Measurements from ENCODE around the gene PLCL1.

Gene PLCL1

DNA sequence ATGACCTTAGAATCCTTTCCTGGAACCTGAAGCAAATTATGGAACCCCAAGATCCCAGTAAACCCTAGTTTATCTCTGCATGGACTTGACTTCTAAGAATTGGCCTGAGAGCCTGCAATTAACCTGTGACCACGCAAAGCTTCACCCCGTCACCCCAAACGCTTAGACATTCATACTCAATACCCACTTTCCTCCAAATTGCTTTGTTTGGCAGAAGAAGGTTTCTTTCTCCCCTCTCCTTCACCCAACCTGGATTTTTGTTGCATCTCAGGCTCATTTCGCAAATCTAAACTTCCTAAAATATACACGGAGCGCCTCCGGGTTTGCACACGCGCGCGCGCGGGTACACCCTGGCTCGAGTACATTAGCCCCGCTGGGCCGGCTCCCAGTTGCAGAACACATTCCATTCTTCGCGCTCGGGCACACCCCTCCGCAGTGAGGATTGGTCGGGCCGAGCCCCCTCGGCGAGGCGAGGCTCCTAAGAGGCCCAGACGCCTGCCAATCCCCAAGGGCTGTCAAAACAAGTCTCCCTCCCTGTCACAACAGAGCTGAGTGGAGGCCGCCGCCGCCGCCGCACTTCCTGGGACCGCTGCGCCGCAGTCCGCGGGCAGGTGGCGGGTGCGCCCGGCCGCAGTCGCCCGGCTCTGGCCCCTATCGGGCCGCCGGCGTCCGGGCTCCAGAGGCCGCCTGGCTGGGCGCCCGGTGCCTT is at the start of gene PLCL1:
PLCL1 (plus strand) TSS at position 545 of the 709 bp plus-strand sequence.
- DNase-seq = peak; percentile 88

DNA sequence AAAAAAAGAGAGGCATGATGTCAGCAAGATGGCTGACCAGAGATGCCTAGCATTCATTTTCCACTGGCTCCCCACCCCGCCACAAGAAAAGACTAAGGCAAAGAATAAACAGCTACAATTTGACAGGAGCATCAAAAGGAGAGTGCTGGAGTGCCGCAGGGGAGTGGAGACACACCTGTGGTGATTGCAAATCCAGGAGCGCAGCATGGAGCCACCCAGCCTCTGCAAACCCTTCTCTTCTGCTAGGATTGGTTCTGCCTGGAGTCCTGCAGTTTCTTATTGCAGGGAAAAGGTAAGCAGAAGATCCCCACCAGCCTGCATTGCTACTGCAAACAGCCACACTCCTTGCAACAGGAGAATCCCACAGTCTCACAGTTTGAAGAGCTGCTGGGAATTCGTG is 45.4 kb upstream of the PLCL1 start:
- no peak for DNase-seq

DNA sequence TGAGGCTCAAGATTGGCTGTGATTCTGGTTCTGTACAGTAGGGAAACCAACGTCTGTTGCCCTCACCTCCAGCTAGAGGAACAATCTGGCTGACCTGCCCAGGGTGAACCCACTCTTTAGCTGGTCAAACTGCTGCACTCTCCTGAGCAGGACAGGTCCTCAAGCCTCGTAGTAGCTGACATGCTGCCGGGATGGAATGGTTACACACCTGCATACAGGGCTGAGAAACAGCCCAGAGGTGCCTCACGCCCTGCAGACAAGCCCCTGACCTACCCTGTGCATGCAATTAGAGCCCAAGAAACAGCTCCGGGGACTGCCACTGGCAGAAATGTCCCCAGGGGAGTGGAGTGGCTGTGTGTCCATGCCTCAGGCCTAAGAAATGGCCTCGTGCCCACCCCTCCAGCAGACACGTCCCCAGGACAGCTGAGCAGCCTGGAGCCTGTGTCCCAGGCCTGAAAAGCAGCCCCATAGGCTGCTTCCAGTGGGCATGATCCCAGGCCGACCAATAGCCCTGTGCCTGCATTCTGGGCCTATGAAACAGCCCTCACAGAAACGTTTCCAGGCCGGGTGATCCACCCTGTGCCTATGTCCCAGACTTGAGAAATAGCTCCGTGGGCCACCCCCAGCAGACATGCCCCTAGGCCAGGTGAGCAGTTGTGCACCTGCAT is 44.6 kb upstream of the PLCL1 start:
- no peak for DNase-seq

DNA sequence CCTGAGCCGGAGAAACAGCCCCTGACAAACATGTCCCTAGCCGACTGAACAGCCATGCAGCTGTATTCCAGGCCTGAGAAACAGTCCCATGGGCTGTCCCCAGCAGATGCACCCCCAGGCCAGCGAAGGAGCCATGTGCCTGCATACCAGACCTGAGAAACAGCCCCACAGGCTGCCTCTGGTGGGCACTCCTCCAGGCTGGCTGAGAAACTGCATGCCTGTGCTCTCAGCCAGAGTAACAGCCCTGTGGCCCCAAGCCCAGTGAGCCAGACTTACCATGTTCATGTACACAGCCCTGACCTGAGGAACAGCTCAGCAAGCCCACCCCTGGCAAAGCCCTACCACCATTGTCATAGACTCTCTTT is 44.1 kb upstream of the PLCL1 start:
- DNase-seq = no peak

DNA sequence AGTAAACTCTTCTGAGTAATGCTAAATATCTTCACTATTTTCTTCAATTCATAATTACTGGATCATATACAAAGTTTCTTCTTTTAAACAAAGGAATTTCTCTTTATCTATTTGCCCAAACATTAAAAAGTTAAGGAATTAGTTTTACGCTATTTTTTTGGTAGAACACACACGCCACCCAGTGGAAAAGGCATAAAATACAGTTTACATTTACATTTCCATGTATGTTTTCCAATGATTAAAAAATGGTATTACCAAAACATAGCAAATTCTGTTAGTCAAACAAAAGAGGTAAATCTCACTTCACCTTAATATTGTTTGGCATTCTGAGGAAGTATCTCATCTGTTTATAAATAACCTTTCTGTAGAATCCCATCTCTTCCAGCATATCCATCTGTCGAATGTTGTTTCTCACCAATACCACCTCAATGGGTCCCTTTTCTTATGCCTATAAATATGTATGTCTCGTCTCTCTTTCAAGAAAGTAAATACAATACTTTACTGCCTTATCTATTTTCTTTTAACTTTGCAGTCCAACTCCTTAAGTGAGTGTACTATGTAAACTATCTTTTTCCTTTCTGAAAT is 26.5 kb upstream of the PLCL1 start:
- DNase-seq = no peak

DNA sequence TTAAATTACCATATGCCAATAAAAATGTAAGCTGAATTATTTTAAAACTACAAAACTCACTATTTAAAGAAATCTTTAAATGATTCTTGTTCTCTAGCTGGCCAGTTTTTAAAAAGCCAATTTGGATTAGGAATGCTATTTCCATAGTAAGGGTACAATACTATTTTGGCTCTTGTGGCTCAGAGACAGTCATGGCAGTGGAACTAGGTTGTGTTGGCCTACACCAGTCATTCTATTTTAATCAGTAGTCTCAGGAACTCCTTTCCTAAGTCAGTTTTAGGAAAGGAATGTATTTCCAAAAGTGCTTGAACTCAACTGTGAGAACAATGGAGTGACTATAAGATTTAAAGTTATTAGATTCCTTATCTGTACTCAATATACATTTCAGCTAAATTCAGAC is 25.1 kb upstream of the PLCL1 start:
- DNase-seq = no peak

DNA sequence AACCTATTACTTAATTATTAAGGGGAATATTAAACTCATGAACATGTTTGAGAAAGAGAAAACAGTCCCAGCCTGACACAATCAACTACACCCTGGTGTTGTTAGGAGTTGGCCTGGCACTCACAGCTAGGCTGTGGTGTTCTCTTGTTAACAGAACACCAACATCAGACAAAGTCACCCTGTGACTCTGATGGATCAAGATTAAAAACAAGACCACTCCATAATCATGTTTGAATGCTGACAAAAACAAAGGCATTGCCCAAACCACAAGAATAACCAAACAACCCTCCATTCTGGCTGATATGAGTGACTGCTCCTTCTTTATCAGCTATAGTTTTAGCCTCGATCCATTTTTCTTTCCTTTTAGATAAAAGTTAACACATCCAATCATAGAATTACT is 22.3 kb upstream of the PLCL1 start:
- no peak for DNase-seq

DNA sequence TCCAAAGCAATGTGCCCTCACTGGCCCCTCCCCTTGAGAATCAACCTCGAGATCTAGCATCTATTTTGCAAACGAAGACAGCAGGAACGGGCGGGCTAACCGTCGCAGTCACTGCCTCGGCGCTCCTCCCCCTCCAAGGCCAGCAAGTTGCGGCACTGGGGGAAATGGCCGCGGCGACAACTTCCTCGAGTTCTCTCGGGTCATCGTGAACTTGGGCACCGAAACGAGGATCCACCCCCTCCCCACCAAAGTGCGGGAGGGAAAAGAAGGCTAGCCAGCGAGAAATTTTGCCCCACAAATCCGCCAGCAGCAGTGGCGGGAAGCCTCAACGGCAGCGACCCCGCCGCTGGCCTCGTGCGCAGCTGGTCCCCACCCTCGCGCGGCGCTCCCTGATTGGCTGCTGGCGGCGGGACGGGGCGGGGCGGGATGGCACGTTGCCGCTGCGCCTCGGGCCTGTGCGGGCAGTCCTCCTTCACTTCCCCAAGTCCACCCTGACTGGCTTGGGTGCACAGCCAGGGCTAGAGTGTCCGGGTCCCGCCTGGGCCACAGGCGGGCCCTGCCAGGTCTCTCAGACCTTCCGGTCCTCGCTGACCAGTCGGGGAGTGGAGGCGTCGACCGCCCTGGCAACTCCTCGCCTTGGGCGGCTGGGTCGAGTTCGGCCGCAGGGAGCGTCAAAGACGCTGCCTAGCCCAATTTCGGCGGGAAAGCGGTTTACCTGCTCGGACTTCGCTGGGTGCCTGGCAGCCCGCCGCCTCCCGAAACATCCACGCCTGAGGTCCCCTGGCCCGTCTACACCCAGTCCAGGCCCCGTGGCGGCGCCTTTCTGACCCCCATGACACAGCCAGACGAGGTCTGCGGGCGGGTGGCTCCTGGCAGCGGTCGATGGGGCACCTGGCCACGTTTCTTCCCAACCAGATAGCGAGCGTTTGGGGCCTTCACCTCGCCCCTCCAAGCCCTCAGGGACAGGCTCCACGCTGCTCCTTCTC is 19.1 kb upstream of the PLCL1 start, which contains the start of gene BOLL:
BOLL (minus strand) TSS at position 364 of the 986 bp plus-strand sequence. CDS start 3,469 bp downstream, outside the sequence.
- no peak for DNase-seq

DNA sequence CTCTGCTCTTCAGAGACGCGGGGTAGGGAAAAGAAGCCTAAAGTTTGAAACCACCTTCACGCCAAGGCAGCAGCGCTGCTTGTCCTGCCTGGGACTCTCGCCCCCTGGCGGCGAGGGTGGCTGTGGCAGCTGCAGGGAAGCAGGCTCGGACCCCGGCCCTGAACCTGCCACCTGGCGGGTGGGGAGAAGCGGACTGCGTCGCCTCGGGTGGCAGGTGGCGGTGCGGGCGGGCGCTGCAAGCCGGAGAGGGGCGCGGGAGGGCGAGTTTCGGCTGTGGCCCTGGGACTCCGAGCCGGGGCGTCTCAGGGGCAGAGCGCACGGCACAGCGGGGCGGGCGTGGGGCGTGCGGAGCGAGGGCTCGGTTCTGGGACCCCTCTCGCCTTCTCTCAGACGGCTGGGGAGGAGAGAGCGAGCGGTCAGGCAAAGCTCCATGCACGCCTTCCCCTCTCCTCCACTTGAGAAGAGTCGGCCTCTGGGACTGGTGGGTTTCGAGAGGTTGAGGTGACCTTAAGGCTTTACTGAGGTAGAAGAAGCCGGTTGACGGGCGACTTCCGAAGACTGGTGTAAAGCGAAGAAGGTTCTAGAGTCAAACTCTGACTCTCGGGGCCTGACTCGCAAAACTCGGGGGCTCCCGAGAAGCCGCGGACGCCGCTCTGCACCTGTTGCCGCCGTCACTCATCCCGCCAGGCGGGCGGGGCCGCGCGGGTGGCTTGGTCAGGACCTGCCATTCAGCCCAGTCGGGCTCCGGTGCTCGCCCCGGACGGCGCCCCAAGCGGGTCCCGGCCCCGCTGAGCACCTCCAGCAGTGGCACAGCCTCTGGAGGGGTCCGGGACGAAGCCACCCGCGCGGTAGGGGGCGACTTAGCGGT is 18.1 kb upstream of the PLCL1 start:
- no peak for DNase-seq

DNA sequence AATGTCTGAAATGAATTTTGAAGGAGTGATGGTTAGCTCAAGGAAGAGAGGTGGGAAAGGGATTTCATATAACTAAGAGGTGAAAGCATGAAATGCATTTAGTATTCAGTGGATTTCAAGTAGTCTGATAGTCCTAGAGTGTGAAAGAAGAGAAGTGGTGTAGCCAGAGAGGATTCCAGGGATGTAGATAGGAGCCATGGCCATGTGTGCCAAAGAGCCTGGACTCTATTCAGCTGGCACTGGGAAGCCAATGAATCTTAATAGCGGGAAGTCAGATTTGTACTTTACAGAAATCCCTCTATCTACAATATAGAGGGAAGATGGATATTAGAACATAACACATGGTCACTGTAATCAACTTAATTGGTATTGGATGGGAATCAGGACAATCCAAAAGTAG is 10.9 kb upstream of the PLCL1 start:
- no peak for DNase-seq

DNA sequence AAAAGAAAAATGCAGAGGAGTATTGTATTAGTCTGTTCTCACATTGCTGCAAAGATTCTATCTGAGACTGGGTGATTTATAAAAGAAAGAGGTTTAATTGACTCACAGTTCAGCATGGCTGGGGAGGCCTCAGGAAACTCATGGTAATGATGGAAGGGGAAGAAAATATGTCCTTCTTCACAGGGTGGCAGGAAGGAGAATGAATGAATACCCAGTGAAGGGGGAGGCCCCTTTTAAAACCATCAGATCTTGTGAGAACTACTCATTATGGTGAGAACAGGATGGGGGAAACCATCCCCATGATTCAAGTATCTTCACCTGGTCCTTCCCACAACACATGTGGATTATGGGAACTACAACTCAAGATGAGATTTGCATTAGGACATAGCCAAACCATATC is 9.1 kb upstream of the PLCL1 start:
- DNase-seq = no peak

DNA sequence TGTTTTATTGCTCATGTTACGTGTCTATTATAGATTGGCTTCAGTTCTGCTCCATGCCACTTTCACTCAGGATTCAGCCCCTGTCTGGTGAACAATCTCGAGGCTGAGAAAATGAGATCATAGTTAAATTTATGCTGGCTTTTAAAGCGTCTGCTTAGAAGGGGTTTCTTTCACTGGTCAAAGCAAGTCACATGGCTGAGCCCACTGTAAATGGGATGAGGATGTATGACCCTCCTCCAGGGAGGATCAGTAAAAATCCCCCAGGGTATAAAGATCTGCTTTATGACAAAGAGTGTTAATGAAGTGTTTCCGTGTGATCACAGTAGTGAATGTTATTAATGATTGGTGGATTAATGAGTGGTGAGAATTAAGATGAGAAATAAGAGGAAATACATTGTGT is 6.2 kb upstream of the PLCL1 start:
- DNase-seq = no peak

DNA sequence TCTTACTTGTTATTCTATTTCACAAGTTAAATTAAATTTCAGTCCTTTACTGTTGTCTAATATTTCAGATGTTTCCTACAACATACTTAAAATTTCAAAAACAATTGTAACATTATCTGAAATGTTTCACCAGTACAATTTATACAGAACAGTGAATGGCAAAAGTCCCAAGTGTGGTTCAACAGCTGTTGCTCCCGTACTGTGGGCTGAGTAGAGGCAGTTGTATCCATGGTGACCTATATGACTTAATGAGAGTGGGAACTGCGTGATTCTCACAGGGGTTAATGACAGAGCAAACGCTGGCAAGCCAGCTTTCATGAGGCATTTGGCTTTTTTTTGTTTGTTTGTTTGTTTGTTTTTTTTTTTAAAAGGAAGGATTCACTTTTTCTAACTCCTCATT is 5.3 kb upstream of the PLCL1 start:
- DNase-seq = peak; percentile 27

DNA sequence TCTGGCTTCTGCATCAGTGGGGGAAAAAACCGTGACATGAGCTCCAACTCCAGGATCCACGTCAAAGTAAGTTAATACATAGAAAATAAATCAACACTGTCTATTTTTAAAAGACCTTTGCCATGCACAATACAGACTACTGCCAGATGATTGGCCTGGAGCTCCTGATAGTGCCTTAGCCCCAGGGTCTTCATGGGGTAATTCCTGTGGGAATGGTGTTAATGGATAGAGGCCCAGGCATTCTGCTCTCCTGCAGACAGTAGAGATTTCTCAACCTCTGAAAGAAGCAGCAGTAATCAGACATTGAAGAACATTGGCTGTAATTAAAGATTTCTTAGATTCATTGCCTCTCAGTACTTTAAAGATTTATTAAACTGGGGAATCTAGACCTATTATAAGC is 4.3 kb upstream of the PLCL1 start:
- DNase-seq = no peak

DNA sequence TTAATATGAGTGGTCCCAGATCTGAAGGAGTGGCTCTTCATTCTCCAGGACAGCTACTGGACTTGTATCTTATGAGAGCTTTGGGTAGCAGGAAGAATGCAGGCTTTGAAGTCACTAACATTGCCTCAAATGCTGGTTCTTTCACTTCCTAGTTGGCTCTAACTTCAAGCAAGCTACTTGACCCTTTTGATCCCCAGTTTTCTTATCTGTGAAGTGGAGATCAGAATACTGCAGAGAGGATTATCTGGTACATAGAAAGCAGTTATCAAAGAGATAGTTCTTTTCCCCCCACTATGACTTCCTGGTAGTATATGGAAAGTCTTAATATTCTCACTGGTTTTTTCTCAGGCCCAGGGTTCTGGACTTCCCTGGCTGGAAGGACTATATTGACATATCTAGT is 3.4 kb upstream of the PLCL1 start:
- no peak for DNase-seq

DNA sequence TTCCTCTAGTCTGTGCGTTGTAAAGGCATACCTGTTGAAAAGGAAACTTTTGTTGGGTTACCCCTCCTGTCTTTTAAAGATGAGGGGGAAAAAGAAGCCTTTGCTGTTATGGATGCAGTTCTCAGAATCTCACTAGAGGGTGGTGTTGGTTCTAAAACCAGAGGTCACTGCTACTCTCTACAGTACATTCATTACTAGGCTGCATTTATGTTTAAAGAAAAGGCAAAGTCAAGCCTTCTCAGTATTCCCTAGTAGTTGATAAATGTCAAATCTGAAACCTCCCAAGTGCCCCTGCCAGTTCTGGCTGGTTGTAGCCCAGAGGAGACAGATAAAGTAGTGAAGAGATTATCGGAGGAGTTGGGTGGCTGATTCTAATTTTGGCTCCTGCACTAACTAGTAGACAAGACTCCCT is 1.4 kb upstream of the PLCL1 start:
- peak; percentile 40 for DNase-seq

DNA sequence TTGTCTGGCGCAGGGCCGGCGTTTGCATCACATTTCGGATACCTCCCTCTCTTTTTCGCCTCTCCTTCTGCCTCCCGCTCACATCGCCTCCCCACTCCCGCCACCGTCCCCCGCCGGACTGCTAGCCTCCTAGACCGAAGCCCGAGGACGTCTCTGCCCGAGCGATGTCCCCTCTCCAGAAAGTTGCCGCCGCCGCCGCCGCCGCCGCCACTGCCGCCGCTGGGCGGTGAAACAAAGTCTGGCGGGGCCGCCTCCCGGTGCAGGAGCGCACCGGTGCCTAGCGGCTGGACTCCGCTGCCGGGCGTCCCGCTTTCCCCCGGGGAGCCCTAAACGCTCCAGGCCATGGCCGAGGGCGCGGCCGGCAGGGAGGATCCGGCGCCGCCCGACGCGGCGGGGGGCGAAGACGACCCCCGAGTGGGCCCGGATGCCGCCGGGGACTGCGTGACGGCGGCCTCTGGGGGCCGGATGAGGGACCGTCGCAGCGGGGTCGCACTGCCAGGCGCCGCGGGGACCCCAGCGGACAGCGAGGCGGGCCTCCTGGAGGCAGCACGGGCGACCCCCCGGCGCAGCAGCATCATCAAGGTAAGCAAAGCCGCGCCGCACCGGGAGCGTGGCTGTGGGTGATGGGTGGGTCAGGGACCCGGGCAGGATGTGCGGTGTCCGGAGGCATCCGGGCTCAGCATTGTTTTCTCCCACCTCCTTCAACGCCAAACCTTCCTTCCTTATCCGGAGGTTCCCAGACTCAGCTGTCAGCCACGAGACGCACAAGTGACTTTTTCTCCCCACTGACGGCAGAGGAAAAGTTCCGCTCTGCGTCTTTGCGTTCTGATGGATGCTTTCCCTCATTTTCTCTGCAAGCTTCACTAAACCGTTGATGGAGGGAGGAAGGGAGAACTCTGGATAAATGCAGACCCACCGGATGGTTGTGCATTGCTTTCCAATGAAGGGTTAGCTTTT is 643 bp downstream of the PLCL1 start:
- no peak for DNase-seq

DNA sequence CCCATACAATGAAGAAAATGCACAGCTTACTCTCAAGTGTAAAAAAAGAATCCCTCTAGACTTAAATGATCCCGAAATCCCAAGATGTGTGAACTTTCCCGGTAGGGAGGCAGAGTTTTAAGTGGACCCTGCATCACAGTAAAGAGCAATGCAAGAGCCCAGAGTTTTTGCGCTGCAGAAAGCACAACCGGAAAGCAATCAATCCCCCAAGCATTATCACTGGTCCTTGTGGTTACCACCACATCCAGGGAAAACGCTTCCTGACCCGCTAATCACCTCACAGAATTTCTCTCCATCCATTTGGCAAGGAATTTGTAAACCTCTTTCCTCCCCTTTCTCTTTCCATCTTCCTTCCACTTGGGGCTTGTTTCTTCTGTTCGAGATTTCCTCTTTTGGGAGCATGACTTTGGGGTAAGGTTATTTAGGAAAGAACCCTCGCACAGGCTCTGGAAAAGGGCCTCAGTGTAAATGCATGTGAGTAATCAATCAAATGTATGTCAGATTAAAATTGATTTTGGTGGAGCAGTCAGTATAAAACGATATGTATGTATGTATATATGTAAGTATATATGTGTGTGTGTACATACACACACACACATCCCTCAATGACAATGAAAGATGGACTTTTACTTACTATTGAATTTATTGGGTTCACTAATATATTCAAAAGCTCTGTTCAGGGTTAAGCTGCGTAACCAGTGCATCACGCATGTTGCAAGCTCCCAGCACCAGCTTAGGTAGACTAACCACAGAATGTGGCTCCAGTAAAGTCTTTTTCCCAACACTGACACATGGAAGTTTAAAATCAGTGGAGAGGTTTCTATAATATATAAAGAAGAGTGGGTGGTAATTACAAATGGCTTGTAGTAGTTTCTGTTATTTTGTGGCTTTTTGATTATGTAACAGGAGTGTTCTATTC is 1.6 kb downstream of the PLCL1 start:
- no peak for DNase-seq

DNA sequence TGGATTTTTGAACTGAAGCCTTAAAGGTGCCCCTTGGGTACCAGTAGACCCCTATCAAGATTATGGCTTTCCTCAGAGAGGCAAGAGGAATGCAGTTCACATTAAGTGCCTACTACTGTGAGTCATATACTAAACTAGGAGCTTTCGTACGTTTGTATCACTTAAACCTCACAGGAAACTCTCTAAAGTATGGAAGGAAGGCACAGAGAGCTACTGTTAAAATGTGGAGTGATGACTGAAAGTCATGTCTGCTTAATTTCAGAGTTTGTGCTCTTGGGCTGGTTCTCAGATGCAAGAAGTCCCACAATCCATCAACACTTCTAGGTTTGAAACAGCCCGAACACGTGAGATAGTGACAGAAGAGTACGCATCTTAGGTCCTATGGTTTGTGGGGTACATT is 4.7 kb downstream of the PLCL1 start:
- no peak for DNase-seq

DNA sequence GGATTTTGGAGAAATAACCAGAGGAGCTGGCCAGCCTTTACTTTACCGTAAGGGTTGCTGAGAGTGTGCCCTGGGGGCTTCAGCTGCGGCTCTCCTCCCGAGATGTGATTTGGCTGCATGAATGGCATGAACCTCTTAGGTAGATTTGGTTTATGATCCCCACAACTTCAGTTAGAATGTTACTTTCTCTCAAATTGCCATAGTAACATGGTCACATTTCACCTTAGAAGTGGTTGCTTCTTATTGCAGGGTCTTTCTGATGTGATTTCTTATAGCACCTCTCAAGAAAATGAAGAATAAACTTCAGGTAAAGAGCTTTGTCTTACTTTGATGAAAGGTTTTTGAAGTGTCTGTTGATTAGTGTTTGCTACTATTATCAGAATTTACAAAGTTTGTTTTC is 5.6 kb downstream of the PLCL1 start:
- DNase-seq = no peak
